GM12892 (cell line): Measurements from ENCODE around the gene RRH.

ENCODE experiments used
- POLR2A ChIP-seq: IDR thresholded peaks from 2 replicates; pipeline ENCODE4 v1.6.1; 2011; ENCODE audit warnings: low read depth, low read length, control low read depth
- POLR2AphosphoS5 ChIP-seq: IDR thresholded peaks from 2 replicates; pipeline ENCODE4 v1.6.1; 2011; ENCODE audit warnings: low read depth, low read length, control low read depth
- TAF1 ChIP-seq: IDR thresholded peaks from 2 replicates; pipeline ENCODE4 v1.6.1; 2011; ENCODE audit warnings: low read depth, mild to moderate bottlenecking, control low read depth, low read length, borderline replicate concordance

GRCh38 chr4:109827672-109828071, at the start of gene RRH:
- TF ChIP-seq POLR2A, result no peak
- no peak for TF ChIP-seq POLR2AphosphoS5
- TF ChIP-seq TAF1, result no peak
